ENCODE measurements around the gene ATRNL1.
A peak's percentile ranks its signal among the peaks of the same experiment; 100 is the strongest.

Gene ATRNL1, protein sequence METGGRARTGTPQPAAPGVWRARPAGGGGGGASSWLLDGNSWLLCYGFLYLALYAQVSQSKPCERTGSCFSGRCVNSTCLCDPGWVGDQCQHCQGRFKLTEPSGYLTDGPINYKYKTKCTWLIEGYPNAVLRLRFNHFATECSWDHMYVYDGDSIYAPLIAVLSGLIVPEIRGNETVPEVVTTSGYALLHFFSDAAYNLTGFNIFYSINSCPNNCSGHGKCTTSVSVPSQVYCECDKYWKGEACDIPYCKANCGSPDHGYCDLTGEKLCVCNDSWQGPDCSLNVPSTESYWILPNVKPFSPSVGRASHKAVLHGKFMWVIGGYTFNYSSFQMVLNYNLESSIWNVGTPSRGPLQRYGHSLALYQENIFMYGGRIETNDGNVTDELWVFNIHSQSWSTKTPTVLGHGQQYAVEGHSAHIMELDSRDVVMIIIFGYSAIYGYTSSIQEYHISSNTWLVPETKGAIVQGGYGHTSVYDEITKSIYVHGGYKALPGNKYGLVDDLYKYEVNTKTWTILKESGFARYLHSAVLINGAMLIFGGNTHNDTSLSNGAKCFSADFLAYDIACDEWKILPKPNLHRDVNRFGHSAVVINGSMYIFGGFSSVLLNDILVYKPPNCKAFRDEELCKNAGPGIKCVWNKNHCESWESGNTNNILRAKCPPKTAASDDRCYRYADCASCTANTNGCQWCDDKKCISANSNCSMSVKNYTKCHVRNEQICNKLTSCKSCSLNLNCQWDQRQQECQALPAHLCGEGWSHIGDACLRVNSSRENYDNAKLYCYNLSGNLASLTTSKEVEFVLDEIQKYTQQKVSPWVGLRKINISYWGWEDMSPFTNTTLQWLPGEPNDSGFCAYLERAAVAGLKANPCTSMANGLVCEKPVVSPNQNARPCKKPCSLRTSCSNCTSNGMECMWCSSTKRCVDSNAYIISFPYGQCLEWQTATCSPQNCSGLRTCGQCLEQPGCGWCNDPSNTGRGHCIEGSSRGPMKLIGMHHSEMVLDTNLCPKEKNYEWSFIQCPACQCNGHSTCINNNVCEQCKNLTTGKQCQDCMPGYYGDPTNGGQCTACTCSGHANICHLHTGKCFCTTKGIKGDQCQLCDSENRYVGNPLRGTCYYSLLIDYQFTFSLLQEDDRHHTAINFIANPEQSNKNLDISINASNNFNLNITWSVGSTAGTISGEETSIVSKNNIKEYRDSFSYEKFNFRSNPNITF (N-terminal part only)

DNA sequence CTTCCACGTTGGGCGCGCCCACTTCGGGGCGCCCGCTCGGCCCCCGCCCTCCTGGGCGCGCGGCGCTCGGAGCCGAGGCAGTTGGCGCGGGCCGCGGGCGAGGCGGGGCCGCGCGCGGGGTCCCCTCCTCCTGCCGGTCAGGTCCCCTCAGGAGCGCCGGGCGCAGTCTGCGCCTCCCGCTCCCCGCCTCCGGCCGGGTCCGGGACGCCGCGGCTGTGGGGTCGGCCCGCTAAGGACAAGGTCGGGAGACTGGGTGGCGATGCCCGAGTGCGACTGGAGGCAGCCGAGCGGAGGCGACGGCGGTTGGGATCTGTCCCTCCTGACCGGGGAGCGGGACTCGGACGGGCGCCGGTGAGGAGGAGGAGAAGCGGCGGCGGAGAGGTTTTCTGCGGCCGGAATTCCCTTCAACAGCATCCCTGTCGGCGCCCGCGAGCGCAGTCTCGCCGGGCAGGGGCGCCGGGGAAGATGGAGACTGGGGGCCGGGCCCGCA, at the start of gene ATRNL1:
ATRNL1 (plus strand) TSS at position 80 of the 490 bp plus-strand sequence; CDS start at position 466, 386 bp downstream.
- no peak for DNase-seq (ENCODE audit: low read depth)

DNA sequence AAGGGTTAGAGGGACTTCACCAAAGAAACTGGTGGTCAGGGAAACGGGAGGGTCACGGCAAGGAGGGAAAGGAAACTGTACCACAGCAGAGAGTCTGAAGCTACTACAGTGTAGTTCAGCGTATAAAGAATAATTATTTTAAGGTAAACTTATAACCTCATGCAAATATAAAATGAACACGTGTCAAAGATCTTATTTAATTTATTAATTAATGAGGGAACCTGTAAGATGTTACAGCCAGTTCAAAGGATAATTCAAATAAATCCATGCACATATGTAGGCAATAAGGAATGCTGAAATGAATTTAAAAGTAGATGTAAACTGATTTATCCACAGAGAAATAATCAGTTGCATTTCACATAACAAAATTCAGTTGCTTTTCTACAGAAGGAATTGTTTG, 49.4 kb upstream of the ATRNL1 start:
- no peak for DNase-seq (ENCODE audit: low read depth)

DNA sequence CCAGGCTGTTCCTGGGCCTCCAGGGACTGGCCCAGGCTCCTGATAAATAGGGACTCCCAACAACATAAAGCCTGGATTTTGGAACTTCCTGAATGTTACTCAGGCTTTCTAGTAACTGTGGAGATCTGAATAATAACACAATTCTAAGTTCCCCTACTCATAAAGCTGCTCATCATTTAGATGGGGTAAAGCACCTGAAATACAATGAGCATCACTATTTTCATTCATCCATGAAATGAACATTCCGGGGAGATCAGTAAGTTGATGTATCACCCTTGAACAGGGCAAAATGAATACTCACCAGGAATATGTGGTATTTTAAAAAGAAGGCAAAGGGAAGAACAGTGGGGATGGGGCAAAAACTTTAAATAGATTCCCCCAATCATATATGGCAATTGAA, 48.3 kb upstream of the ATRNL1 start:
- no peak for DNase-seq (ENCODE audit: low read depth)

DNA sequence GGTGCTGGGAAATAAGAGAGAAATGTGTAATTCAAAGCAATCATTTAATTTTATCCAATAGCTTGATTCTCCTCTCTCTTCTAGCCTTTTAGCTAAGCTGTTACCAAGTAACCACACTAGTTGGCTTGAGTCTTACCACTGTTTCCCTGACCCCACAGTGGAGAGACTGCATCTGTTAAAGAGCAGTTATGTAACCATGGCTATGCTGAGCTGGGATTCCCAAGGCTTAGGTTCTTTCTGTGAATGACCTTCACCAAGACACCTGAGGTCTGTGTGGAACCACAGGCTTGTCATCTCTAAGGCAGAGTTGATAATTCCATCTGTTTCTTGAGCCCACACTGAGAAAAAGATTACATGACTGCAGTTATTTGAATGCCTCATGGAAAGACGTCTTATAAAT, 47.7 kb upstream of the ATRNL1 start:
- no peak for DNase-seq (ENCODE audit: low read depth)

DNA sequence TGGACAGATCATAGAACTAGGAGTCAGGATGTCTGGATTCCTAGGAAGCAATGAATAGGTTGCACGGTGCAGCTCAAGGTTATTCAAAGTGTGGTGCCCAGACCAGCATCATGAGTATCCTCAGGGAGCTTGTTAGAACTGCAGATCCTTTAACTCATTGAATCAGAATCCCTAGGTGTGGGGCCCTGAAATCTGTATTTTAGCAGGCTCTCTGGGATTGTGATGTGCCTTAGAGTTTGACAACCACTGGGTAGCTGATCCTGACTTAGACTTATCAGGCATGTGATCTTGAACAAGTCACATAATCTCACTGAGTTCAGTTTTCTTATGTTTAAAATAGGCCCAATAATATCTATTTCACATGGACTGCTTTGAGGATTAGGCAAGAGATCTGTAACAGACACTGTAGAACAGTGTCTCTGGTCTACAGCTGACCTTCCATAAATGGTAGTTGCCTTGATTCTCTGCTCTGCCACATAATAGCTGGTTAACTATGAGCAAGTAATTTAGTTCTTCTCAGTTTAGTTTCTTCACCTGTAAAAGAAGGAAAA, 46.4 kb upstream of the ATRNL1 start:
- no peak for DNase-seq (ENCODE audit: low read depth)

DNA sequence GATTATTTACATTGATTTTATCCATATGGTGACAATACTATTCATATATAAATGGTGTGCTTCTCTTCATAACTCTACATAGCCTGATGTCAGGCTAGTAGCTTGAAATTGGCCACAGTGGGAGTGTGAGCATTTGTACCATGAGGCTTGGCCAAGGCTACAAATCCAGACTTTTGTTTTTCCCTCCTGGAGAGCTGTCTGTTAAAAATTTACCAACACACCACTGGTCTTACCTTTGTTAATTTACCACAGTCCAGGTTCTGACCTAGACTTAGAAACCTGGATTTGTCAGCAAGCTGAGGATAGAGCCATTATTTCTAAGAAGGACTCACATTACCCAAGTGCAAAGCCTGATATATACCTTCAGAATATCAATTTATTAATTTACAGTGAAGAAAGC, 45.5 kb upstream of the ATRNL1 start:
- no peak for DNase-seq (ENCODE audit: low read depth)

DNA sequence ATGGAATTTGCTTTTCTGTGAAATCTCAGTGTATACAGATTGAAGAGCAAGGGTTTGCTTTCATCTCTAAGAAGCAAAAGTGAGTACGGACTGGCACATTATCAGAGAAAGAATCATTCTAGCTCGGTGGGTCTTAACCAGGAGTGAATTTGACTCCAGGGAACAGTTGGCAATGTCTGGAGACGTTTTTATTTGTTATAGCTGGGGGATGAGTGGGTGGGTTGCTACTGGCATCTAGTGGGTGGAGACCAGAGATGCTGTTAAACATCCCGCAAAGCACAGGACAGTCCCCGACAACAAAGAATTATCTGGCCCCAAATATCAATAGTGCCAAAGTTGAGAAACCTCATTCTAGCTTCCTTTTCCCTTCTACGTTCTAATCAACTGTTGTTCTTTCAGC, 43.8 kb upstream of the ATRNL1 start:
- DNase-seq (ENCODE audit: low read depth): no peak

DNA sequence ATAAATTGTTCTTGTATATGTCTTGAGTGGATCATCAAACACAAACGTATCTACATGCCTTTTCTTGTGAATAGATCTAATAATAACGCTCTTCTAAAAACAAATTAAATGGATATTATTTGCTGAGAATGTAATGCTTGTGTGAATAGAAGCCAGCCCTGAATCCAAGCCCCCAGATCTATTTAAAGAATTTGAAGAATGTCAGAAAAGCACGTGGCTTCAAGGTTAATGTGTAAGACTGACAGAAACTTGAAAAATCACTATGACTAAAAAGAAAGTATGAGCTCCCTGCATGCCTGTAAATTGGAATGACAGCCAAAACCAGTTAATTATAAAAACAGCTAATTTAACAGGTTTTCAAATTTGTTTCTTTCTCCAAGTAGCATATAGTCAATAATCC, 43.2 kb upstream of the ATRNL1 start:
- no peak for DNase-seq (ENCODE audit: low read depth)

DNA sequence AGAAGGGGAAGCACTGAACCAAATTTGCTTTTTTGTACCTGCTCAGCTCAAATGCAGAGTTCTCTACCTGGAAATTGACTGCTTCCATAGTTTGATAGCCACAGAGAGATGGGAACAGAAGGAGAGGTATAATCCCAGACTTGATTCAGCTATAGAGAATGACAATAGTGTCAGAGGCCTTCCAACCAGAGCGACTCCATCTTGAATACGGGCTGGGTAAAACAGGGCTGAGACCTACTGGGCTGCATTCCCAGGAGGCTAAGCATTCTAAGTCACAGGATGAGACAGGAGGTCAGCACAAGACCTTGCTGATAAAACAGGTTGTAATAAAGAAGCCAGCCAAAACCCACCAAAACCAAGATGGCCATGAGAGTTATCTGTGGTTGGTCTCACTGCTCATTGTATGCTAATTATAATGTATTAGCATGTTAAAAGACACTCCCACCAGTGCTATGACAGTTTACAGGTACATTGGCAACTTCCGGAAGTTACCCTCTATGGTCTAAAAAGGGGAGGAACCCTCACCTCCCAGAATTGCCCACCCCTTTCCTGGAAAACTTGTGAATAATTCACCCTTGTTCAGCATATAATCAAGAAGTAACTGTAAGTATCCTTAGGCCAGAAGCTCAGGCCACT, 42.7 kb upstream of the ATRNL1 start:
- DNase-seq (ENCODE audit: low read depth): no peak

DNA sequence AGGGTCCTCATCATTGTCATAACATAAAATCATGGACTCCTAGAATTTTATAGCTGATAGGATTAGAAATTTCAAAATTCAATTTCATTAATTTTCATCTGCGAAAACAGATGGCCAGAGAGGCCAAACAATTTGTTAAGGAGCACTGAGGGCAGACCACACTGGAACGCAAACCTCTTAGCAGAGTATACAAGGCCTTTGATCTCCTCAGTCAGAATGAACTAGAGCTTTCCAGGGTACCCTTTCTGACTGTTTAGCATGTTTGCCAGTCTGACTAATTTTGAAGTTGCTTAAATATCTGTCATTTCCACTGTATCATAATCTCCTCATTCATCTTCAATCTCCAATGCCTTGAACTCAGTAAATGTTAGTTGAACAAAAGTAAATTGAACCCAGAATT, 41.9 kb upstream of the ATRNL1 start:
- DNase-seq (ENCODE audit: low read depth): no peak

DNA sequence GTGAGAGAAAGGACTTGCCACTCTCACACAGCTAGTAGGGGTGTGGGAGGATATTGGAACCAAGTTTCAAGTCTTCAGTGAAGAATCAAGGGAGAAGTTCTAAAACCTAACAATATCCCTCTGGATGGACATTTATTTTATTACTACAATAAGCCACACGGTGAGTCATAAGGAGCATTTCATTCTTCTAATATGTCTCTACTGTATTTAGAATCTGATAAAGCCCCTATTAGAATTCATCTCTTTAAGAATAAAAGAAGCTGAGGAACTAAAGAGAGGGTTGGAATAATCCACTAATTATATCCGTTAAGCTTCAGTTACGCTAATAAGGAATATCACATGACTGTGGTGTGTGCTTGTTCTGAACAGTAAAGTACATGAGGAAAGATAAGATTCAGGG, 40.9 kb upstream of the ATRNL1 start:
- DNase-seq (ENCODE audit: low read depth): no peak

DNA sequence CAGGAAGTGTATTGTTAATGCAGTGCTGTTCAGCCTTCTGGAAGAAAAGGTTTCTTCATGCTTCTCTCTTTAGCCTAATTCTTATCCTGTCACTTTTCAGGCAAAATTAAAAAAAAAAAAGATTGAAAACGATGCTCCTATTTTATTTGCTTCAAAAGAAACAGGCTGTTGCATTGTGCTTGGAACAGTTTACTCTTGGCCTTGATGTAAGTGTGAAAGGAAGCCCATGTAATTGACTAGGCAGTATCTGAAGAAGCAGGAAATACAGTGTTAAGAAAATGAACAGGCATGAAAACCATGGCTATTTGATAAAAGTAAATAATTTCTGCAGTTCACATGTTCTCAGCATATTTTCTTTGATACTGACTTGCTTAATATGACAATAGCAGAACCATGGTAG, 40.4 kb upstream of the ATRNL1 start:
- DNase-seq (ENCODE audit: low read depth): no peak

DNA sequence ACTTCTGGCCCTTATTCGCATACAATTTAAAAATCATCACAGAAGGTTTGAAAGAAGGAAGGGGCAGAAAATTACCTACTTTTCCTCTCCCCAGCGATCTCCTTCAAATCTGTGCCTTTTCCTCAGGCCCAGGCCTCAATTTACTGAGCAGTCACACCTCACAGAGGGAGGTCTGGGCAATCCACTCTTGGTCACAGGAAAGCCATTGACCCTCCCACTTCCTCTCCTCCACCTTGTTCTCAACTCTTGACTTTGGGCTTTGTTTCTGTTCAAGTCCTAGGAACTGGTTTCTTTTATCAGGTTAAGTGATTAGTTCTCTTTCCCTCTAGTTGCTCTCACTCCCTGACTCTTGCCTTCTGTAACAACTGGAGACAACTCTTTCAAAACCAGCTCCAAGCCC, 37.0 kb upstream of the ATRNL1 start:
- DNase-seq (ENCODE audit: low read depth): no peak

DNA sequence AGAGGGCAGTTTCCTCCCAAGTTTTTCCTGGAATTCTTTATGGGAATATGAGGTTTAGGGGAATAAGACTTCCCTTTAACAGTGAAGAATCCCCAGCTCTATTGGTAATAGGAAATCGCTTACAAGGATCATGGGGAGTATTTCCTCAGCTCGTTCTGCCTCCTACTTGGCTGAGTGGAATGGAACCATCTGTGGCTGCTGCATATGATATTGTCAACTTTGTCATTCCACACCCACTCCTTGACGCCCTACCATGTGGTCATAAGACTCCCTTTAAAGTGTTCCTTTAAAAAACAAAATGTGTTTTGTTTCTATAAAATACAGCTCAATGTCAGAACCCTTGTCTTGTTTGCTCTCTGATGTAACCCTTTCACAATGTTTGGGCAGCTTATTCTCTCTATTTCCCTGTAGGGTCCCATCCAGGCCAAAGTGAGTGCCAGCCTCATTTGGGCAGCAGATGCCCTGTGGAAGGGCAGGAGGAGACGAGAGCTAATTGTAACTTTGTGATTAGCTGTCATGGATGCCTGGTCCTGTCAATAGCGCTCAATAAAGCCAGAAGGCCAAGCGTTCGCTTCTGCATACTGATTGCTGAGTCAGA, 33.8 kb upstream of the ATRNL1 start:
- DNase-seq (ENCODE audit: low read depth): no peak

DNA sequence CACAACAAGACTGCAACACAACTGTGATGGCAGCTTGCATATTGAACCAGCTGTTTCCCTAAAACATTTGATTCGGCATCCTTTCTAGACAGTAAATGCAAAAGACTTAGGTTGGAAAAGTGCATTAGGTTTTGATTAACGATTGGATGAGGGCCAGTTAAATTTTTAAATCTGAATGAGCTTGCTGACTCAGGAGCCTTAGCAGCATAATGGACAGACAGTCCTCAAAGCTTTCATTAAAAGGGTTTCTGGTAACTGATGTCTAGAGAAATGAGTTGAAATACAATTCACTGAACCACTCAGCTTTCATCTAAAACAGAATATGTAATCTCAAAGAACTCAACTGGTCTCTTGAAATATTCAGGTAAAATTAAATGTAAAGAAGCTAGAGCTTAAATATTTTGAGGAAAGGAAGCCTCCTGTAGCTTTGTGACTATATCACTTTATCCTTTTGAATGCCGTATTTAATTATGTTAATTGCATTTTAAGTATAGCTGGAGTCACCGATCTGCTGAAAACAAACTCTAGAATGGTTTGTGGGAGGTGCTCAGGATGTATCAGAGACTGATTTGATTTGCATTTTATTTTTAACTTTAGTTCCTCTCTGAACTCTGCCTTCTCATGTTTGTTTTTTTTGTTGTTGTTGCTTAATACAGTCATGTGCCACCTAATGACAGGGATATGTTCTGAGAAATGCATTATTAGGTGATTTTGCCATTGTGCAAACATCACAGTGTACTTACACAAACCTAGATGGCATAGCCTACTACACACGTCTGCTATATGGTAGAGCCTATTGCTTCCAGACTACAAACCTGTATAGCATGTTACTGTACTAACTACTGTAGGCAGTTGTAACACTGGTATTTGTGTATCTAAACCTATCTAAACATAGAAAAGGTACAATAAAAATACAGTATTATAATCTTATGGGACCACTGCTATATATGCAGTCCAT, 29.2 kb upstream of the ATRNL1 start:
- peak; percentile 5 for DNase-seq (ENCODE audit: low read depth)

DNA sequence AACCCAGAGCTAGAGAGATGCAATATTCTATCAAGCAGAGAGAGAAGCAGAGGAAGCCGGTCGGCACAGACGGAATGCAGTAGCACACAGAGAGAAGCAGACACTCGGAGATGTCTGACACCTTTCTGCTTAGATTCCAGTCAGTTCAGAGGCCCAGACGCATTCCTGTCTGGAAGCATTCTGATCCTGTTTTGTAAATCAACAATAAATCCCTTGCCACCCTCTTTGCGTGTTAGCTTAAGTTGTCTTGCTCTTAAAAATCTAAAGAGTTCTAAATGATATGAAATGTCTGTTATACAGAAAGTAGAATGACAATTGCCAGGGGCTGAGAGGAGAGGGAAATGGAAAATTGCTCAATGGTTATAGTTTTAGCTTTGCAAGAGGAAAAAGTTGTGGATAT, 27.4 kb upstream of the ATRNL1 start:
- no peak for DNase-seq (ENCODE audit: low read depth)

DNA sequence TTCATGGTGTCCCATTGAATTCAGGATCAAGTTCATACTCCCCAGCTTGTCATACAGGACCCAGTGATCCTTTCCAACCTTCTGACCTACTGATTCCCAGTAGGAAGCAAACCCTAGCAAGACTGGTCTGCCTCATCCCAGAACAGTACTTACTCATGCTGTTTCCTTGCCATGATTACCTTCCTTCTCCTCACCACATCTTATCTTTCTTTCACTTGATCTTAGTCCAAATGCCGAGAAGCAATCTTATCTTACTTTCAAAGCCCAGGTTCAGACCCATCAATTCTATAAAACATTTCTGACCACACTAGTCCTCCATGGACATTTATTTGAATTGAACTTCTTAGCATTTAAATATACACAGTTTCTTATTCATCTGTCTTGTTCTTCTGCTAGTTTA, 26.6 kb upstream of the ATRNL1 start:
- no peak for DNase-seq (ENCODE audit: low read depth)

DNA sequence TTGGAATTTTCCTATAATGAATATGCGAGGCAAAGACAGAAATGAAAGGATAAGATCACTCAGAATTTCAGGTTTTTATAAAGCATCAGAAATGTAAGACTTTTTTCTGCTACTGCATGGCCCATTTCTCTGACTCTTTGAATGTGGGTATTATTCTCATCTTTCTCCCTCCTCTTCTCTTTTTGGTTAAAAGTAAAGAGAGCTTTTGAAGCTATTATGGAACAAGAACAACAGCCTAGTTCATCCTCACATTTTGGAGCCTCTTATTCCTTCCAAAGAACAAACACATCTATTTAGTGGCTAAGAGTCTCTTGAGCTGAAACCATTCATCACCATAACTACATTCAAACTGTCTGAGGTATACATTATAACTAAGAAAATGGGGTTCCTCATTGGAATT, 19.4 kb upstream of the ATRNL1 start:
- no peak for DNase-seq (ENCODE audit: low read depth)

DNA sequence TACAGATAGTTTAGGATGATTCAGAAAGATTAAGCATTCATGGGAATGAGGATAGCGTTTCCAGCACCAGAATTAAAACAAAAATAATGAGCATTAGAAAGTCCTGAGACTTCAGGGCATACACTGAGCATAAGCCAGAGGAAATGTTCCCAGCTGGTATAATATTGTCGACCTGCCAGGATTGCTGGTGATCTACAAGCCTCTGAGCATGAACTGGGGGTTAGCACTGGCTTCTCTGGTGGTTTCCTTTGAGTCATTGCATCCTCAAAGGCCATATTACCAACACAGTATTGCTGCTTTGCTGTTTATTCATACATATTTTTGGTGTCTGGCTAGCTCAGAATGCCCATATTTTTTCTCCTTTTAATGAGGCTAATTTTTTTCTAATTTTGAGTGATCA, 10.7 kb upstream of the ATRNL1 start:
- peak; percentile 60 for DNase-seq (ENCODE audit: low read depth)

DNA sequence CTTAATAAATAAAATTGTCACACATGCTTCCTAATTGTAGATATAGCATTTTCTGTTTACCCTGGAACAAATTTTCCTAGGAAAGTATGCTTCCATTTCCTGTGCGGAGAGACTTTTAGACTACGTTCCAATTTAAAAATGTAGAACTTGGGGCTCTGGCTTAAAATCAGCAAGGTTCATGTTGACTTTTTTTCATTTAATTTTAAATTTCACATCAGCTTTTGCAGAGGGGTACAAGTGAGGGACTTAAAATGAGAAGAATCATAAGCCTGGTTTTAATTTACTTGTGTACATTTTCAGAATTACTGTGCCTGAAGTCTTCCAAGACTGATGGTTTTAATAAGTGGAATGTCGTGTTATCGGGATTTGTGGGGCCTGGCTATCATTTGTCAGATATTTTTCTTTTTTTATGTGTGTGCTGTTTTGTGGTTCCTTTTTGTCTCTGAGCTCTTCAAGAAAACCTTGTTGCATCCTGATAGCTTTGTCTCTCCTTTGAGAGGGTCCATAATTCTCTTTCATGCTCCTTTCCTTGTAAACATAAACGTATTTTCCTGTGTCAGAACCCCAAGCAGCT, 8.8 kb upstream of the ATRNL1 start:
- no peak for DNase-seq (ENCODE audit: low read depth)
